GM18951 (cell line): ENCODE data around the gene PRAMEF8.
"Not testable (repeated sequence)": the region's sequence is repeated elsewhere in the genome, so short reads cannot be mapped to it uniquely, and the experiment has no call there.

ENCODE experiments used
- in situ Hi-C: fragments of 300-500 bp; cut with MboI; formaldehyde crosslinking; loops from one replicate; pipeline ENCODE4 v1.12.0; 2022; ENCODE audit warnings: low sequenced_read_pairs, mixed read lengths, inconsistent platforms; ENCODE audit not compliant: unreplicated experiment

PRAMEF8 gene

DNA sequence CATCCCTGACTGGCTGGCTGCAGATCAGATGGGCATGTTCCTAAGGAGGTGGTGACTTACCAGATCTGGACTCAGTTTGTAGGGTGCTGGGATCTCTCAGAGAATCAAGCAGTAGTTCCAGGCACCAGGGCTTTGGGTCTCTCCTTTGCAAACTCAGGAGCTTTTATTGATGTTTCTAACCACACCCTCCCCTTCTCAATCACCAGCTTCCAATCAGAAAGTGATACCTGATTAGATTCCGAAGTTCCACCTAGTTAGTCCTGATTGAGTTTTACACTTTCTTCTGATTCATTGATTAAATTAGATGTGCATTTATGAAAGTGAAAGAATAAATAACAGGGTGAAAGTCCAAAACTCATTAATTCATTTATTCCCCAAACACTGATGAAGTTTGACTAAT is at the start of gene PRAMEF8:
Gene PRAMEF8, minus strand, starts transcription at position 101 of the 400 bp plus-strand sequence. CDS start 1,046 bp downstream, outside the sequence.
- in situ Hi-C loops, result not testable (repeated sequence)

GRCh38 chr1:13315281-13315680 is 30.3 kb upstream of the PRAMEF8 start, which contains the start of gene PRAMEF15:
PRAMEF15 (plus strand) TSS chr1:13315581; CDS start chr1:13318408, 2,827 bp downstream.
- in situ Hi-C loops, result not testable (repeated sequence)

DNA sequence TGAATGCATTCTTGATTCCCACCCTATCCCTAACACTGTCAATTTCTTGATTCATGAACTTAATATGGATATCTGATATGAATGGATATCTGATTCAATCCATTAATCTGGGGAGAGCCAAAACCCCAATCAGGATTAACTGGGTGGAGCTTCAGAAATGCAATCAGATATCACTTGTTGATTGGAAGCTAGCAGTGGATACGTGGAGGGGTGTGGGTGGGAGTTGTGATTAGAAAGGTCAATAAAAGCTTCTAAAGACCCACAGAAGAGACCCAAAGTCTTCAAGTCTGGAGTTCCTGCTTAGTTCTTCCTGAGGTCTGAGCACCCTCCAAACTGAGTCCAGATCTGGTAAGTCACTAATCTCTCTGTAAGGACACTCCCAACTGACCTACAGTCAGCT is 18.3 kb upstream of the PRAMEF8 start, which contains the start of gene PRAMEF33:
Gene PRAMEF33, plus strand, starts transcription at position 301 of the 400 bp plus-strand sequence. CDS start 2,416 bp downstream, outside the sequence.
- in situ Hi-C loops, result not testable (repeated sequence)

GRCh38 chr1:13302197-13302596 is 17.3 kb upstream of the PRAMEF8 start:
- in situ Hi-C loops, result not testable (repeated sequence)

DNA sequence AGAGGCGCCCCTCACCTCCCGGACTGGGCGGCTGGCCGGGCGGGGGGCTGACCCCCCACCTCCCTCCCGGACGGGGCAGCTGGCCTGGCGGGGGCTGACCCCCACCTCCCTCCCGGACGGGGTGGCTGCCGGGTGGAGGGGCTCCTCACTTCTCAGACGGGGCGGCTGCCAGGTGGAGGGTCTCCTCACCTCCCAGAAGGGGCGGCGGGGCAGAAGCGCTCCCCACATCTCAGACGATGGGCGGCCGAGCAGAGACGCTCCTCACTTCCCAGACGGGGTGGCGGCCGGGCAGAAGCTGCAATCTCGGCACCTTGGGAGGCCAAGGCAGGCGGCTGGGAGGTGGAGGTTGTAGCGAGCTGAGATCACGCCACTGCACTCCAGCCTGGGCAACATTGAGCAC is 13.8 kb upstream of the PRAMEF8 start:
- in situ Hi-C loops, result not testable (repeated sequence)

DNA sequence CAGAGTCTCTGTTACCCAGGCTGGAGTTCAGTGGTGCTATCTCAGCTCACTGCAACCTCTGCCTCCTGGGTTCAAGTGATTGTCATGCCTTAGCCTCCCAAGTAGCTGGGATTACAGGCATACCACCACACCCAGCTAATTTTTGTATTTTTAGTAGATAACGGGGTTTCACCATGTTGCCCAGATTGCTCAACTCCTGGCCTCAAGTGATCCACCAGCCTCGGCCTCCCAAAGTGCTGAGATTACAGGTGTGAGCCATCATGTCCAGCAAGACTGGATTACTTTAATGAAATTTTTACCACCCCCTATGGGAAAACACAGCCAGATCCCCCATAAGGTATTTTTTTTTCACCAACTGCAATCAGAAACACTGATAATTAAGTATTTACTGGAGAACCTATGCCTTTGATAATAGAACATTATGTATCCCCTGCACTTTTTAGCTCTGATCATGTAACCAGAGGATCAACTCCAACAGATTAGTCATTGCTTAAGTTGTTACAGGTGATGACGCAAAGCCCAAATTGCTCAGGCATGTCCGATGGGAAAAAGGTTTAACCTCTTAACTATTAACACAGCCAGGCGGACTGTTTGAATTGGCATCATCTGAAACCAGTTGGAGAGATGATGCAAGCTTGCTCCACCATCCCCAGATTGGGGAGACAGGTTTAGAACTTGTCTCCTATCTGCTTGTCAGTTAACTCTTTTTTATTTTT is 12.4 kb upstream of the PRAMEF8 start:
- in situ Hi-C loops, result not testable (repeated sequence)

- in situ Hi-C loops, result not testable (repeated sequence)
Observed at GRCh38 chr1:13289030-13289429, 4.1 kb upstream of the PRAMEF8 start.

GRCh38 chr1:13279617-13280016 is 5.3 kb downstream of the PRAMEF8 start:
- in situ Hi-C loops, result not testable (repeated sequence)

DNA sequence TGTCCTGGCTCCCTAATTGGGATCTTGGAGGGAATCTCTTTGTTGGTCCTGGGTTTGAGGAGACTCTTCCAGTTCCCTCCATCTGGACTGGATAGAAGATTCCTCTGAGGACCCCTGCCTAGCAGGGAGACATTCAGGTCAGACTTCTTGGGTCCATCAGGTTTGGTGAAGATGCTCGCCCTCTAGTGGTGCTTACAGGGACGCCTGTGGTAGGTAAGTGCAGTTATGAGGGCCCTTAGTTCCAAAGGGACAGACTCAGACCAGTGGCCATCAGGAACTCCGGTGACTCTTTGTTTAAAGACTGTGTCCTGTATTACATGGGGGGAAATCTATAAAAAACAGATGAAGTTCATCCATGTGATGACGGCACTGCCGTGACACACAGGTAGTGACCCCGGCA is 7.9 kb downstream of the PRAMEF8 start:
- in situ Hi-C loops, result not testable (repeated sequence)

DNA sequence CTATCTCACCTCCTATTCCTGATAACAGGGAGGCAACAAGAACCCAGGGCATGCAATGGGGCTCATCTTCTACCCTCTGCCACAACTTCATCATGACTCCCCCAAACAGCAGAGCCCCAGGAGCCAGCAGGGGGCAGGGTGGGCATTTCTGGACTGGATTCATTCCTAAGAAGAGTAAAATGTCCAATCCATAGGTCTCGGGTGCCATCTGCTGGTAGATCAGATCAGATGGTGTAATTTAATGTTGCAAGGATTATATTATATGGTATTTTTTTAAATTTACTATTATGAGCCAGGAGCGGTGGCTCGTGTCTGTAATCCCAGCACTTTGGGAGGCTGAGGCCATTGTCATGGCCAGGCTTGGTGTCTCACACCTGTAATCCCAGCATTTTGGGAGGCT is 19.8 kb downstream of the PRAMEF8 start:
- in situ Hi-C loops, result not testable (repeated sequence)

GRCh38 chr1:13253898-13254297 is 31.0 kb downstream of the PRAMEF8 start, which contains the start of gene PRAMEF5:
PRAMEF5 (plus strand) TSS chr1:13254198; CDS start chr1:13259269, 5,071 bp downstream.
- in situ Hi-C loops, result not testable (repeated sequence)

DNA sequence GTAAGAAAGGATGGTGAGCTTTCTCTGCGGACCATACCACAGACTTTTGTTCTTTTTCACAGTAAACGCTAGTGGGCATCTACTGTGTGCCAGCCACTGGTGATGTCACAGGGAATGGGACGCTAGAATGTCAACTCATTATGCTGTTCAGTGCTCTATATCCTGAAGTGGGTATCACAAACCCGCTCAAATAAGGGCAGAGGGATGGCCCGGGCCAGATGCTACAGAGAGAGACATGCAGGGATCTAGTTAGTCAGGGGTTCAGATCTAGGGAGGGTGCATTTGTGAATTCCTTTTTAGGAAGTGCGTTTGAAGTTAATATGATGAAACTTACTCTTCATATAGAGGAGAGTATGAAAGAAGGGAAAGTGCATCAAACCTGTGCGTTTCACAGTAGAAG is 37.8 kb downstream of the PRAMEF8 start:
- in situ Hi-C loops, result loop anchor here (25.0 kb wide), 4 partner anchors 135 to 310 kb away; partner anchors contain the start of genes HNRNPCL2, PRAMEF17 and PRAMEF6

DNA sequence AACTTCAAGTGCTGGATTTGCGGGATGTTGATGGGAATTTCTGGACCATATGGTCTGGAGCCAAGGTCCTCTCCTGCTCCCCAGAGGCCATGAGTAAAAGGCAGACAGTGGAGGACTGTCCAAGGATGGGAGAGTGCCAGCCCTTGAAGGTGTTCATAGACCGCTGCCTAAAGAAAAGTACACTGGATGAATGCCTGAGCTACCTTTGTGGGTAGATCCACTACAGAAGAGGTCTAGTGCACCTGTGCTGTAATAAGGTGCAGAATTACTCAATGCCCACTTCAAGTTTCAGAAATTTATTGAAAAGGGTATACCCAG is 38.4 kb downstream of the PRAMEF8 start:
- in situ Hi-C loops, result loop anchor here (25.0 kb wide), 4 partner anchors 134 to 309 kb away; partner anchors contain the start of genes HNRNPCL2, PRAMEF17 and PRAMEF6

GRCh38 chr1:13245841-13246553 is 38.9 kb downstream of the PRAMEF8 start:
- in situ Hi-C loops, result loop anchor here (25.0 kb wide), 4 partner anchors 134 to 309 kb away; partner anchors contain the start of genes HNRNPCL2, PRAMEF17 and PRAMEF6

- in situ Hi-C loops, result loop anchor here (25.0 kb wide), 4 partner anchors 131 to 306 kb away; partner anchors contain the start of genes HNRNPCL2, PRAMEF17 and PRAMEF6
Observed at GRCh38 chr1:13243536-13244263, 41.2 kb downstream of the PRAMEF8 start.

- in situ Hi-C loops, result loop anchor here (25.0 kb wide), 4 partner anchors 127 to 302 kb away; partner anchors contain the start of genes HNRNPCL2, PRAMEF17 and PRAMEF6
Observed at GRCh38 chr1:13239633-13240032, 45.3 kb downstream of the PRAMEF8 start.

DNA sequence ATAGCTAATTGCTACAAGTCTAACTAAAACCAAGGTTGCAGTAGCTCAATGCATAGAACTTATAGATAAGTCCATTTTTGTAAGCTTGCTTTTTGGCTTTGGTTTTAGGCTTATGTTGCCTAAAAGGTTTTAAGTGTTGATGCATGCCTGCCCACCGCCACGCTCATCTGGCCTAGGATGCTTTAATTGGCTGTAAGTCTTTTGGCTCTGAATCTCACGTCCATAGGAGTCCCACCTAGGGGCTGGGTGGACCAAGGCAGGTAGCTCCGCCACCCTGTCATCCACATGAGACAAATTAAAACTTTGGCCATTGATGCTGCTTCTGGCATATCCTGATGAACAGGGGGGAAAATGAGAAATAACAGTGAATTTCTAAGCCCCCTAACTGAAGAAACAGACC is 47.4 kb downstream of the PRAMEF8 start:
- in situ Hi-C loops, result loop anchor here (25.0 kb wide), 4 partner anchors 125 to 300 kb away; partner anchors contain the start of genes HNRNPCL2, PRAMEF17 and PRAMEF6

GRCh38 chr1:13234057-13234456 is 50.9 kb downstream of the PRAMEF8 start:
- in situ Hi-C loops, result loop anchor here (25.0 kb wide), 4 partner anchors 122 to 297 kb away; partner anchors contain the start of genes HNRNPCL2, PRAMEF17 and PRAMEF6

DNA sequence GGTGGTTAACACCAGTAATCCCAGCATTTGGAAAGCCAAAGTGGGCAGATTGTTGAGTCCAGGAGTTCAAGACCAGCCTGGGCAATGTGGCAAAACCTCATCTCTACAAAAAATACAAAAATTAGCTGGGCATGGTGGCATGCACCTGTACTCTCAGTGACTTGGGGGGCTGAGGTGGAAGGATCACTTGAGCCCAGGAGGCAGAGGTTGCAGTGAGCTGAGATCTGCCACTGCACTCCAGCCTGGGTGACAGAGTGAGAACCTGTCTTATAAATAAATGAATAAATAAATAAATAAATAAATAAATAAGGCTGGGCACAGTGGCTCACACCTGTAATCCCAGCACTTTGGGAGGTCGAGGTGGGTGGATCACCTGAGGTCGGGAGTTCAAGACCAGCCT is 52.9 kb downstream of the PRAMEF8 start:
- in situ Hi-C loops, result loop anchor here (25.0 kb wide), 4 partner anchors 120 to 295 kb away; partner anchors contain the start of genes HNRNPCL2, PRAMEF17 and PRAMEF6
